Naive thymus-derived CD8-positive, alpha-beta T cell (primary cell): ENCODE data around the gene ABCC1. TPM values are rescaled to one million over a fixed set of nuclear protein-coding genes. Genes with fewer than 3 reads are reported as not detected.

Experiments used
- ATAC-seq, 2 donors: fragments of 150-1000 bp; cut with Tn5 transposase in 1 of 2; sonication (Bioruptor Pico), chemical (Tn5 transposase) in 1 of 2; 1 replicate in 1 of 2; 2 replicates in 1 of 2; pipeline ENCODE4 v1.10.0; 2021; ENCODE audit warnings: mild to moderate bottlenecking in 2 of 2, moderate library complexity in 2 of 2
- POLR2A ChIA-PET: fragments of 350-600 bp; sonication (Branson Sonifier 250); formaldehyde crosslinking; loops from one replicate; lab custom pipeline; 2021; ENCODE audit warnings: antibody characterized with exemption; lab: Charles Lee
- DNase-seq, 10 donors: peaks; one replicate each; pipeline versions ENCODE4 v3.0.0 to v3.0.0-alpha.2; 2020 to 2022
- H3K27ac Mint-ChIP-seq, 10 donors: one replicate each; pipeline ENCODE4 v1.8.0; 2020 to 2022; ENCODE audit warnings: mild to moderate bottlenecking in 10 of 10, mixed read lengths in 10 of 10, moderate library complexity in 4 of 10, inconsistent platforms in 1 of 10
- H3K27me3 Mint-ChIP-seq, 5 donors: one replicate each; pipeline ENCODE4 v1.8.0; 2021 to 2022; ENCODE audit warnings: mixed read lengths in 5 of 5
- H3K36me3 Mint-ChIP-seq, 3 donors: one replicate each; pipeline ENCODE4 v1.8.0; 2020 to 2022; ENCODE audit warnings: mixed read lengths in 3 of 3, mild to moderate bottlenecking in 2 of 3, inconsistent platforms in 1 of 3
- H3K4me1 Mint-ChIP-seq, 4 donors: one replicate each; pipeline ENCODE4 v1.8.0; 2021 to 2022; ENCODE audit warnings: mixed read lengths in 4 of 4
- H3K4me3 Mint-ChIP-seq, 10 donors: one replicate each; pipeline ENCODE4 v1.8.0; 2020 to 2022; ENCODE audit warnings: mild to moderate bottlenecking in 10 of 10, mixed read lengths in 10 of 10, moderate library complexity in 6 of 10, inconsistent platforms in 1 of 10
- H3K9me3 Mint-ChIP-seq, 9 donors: one replicate each; pipeline ENCODE4 v1.8.0; 2020 to 2022; ENCODE audit warnings: mixed read lengths in 9 of 9, mild to moderate bottlenecking in 3 of 9, inconsistent platforms in 1 of 9, moderate library complexity in 1 of 9
- polyA plus RNA-seq, 3 donors: library from polyadenylated mRNA; unstranded; fragments of 300-500 nt; fragmentation: Illumina TruSeq; gene quantifications; one replicate each; pipeline ENCODE4 v1.2.3, GENCODE V29; 2021
- total RNA-seq, 8 experiments: library from RNA in 2 of 8; stranded (reverse) in 2 of 8; gene quantifications; one replicate each; pipeline ENCODE4 v1.2.3 and lab custom pipeline; 2021 to 2026

The ABCC1 gene
- total and polyA plus RNA-seq, 5 experiments from 2014 or later: 3.7 to 68.6 (median 9.0) TPM

DNA sequence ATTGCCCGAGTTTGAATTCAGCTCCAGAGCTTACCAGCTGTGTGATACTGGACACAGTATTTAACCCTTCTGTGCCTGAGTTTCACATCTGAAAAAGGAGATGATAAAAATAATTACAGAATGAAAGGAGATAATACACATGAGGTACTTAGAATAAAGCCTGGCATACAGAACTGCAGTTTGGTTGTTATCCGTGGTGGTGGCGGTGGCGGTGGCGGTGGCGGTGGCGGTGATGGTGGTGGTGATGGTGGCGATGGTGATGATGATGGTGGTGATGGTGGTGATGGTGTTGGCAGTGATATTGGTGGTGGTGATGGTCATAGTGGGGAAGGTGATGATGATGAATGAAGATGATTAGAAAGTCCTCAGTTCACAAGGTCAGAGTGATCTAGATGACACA is 57.2 kb downstream of the ABCC1 start:
- POLR2A ChIA-PET: no interaction called here
- no peak for ATAC-seq
- no peak for DNase-seq
- no peaks in the 10 kb centered on the region for H3K27me3 Mint-ChIP-seq
- peaks cover 24 to 41% (median 31%) of the 10 kb centered on the region in 4 donors for H3K4me1 Mint-ChIP-seq
- peak overlapping the region in 2 of 10 donors; percentile 21 to 48 for H3K4me3 Mint-ChIP-seq
- peak overlapping the region in 4 of 10 donors; percentile 6 to 90 (median 53) for H3K27ac Mint-ChIP-seq
- H3K36me3 Mint-ChIP-seq: peaks cover 0 to 40% (median 11%) of the 10 kb centered on the region in 3 donors
- peaks cover 0 to 2% (median 0%) of the 10 kb centered on the region in 9 donors for H3K9me3 Mint-ChIP-seq

DNA sequence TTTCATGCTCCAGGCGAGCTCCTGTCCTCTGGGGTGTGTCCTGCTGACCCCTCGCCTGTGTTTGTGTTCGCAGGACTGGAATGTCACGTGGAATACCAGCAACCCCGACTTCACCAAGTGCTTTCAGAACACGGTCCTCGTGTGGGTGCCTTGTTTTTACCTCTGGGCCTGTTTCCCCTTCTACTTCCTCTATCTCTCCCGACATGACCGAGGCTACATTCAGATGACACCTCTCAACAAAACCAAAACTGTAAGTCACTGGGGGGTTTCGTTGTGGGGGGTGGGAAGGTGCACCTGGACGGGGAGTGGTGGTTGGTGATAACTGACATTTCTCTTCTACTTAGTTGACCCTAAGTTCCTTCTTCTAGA is 58.3 kb downstream of the ABCC1 start:
- Mint-ChIP-seq H3K36me3 (peaks cover 0 to 49% (median 12%) of the 10 kb centered on the region in 3 donors), H3K27ac (peak overlapping the region; percentile 75 to 91 (median 88)), H3K4me1 (peaks cover 21 to 36% (median 25%) of the 10 kb centered on the region in 4 donors), H3K4me3 (peak overlapping the region in 5 of 10 donors; percentile 1 to 73 (median 42)), H3K9me3 (peaks cover 0 to 2% (median 0%) of the 10 kb centered on the region in 9 donors), H3K27me3 (no peaks in the 10 kb centered on the region)
- POLR2A ChIA-PET: no interaction called here
- ATAC-seq (peak in 1 of 2 donors; percentile 24), DNase-seq (no peak)

DNA sequence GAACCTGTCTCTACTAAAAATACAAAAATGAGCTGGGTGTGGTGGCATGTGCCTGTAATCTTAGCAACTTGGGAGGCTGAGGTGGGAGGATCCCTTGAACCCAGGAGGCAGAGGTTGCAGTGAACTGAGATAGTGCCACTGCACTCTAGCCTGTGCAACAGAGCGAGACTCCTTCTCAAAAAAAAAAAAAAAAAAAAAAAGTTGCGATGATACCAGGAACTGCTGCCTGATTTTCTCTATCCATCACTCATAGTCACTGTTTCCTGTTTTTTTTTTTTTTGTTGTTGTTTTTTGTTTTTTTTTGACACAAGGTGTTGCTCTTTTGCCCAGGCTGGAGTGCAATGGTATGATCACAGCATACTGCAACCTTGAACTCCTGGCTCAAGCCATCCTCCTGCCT is 59.2 kb downstream of the ABCC1 start:
- POLR2A ChIA-PET: no interaction called here
- no peak for ATAC-seq
- H3K27ac Mint-ChIP-seq: peak overlapping the region in 3 of 10 donors; percentile 43 to 70 (median 65)
- no peak overlapping the region for H3K4me3 Mint-ChIP-seq
- no peak for DNase-seq
- H3K27me3 Mint-ChIP-seq: no peaks in the 10 kb centered on the region
- H3K4me1 Mint-ChIP-seq: peaks cover 20 to 32% (median 22%) of the 10 kb centered on the region in 4 donors
- peaks cover 0 to 2% (median 0%) of the 10 kb centered on the region in 9 donors for H3K9me3 Mint-ChIP-seq
- H3K36me3 Mint-ChIP-seq: peaks cover 0 to 59% (median 14%) of the 10 kb centered on the region in 3 donors

DNA sequence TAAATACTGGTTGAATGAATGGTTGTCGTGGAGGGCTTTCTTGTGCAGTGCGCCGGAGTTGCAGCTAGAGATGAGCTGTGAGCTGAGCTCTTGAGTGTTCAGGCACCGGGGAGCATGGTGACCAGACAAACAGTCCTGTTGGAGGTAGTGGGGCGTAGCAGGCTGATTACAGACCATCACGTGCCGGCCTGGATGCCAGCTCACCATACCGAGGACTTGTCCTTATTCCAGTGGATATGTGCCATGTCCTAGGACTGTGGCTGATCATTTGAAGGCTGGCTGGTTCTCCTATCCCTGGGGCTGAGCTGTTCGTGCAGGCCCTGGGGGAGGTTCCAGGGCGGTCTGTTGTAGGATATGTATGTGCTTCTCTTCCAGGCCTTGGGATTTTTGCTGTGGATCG is 60.0 kb downstream of the ABCC1 start:
- Mint-ChIP-seq H3K4me3 (no peak overlapping the region), H3K27ac (peak overlapping the region in 4 of 10 donors; percentile 53 to 67 (median 58))

DNA sequence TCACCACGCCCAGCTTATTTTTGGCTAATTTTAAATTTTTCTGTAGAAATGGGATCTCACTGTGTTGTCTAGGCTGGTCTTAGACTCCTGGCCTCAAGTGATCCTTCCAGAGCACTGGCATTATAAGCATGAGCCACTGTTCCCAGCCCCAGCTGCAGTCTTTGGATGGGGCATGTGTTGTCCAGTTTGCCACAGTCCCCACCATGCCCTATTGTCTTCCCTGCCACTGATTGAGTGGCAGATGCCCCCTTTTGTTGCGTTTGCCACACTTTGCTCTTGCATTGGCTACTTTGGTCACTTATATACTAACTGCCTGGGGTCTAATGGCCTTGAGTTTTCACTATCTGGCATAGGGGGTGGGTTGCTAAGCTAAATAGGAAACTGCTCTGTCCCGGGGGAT is 60.8 kb downstream of the ABCC1 start:
- no peak overlapping the region for H3K4me3 Mint-ChIP-seq
- H3K4me1 Mint-ChIP-seq: peaks cover 15 to 29% (median 17%) of the 10 kb centered on the region in 4 donors
- no peak for ATAC-seq
- H3K36me3 Mint-ChIP-seq: peaks cover 0 to 70% (median 16%) of the 10 kb centered on the region in 3 donors
- peak overlapping the region in 3 of 10 donors; percentile 37 to 54 (median 44) for H3K27ac Mint-ChIP-seq
- no peaks in the 10 kb centered on the region for H3K27me3 Mint-ChIP-seq
- DNase-seq: no peak
- no peaks in the 10 kb centered on the region for H3K9me3 Mint-ChIP-seq
- POLR2A ChIA-PET: no interaction called here

More for the DNA sequence above, 60.0 kb downstream of the ABCC1 start:
- POLR2A ChIA-PET: no interaction called here
- ATAC-seq (no peak), DNase-seq (no peak)
- Mint-ChIP-seq H3K27me3 (no peaks in the 10 kb centered on the region), H3K9me3 (peaks cover 0 to 2% (median 0%) of the 10 kb centered on the region in 9 donors), H3K36me3 (peaks cover 0 to 65% (median 16%) of the 10 kb centered on the region in 3 donors), H3K4me1 (peaks cover 17 to 30% (median 18%) of the 10 kb centered on the region in 4 donors)

DNA sequence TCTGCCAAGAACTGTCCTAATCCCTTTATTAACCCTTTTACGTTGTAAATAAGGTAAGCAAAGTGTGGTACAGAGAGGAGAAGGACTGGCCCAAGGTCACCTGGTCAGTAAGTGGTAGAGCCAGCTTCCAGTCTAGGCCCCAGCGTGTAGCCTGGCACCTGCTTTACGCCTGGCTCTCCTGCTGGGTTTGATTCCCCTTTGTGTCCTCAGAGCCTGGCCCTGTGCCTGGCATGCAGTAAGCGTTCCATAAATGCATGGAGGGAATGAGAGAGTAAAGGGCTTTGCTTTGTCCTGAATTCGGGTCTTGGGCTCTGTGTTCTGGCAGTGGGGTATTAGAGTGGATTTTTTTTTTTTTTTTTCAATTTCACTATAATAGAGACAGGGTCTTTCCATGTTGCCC is 62.7 kb downstream of the ABCC1 start:
- no peaks in the 10 kb centered on the region for H3K27me3 Mint-ChIP-seq
- H3K36me3 Mint-ChIP-seq: peaks cover 0 to 85% (median 24%) of the 10 kb centered on the region in 3 donors
- ATAC-seq (no peak), DNase-seq (no peak)
- no peaks in the 10 kb centered on the region for H3K9me3 Mint-ChIP-seq
- H3K4me3 Mint-ChIP-seq: no peak overlapping the region
- POLR2A ChIA-PET: no interaction called here
- peaks cover 9 to 15% (median 12%) of the 10 kb centered on the region in 4 donors for H3K4me1 Mint-ChIP-seq
- no peak overlapping the region for H3K27ac Mint-ChIP-seq

DNA sequence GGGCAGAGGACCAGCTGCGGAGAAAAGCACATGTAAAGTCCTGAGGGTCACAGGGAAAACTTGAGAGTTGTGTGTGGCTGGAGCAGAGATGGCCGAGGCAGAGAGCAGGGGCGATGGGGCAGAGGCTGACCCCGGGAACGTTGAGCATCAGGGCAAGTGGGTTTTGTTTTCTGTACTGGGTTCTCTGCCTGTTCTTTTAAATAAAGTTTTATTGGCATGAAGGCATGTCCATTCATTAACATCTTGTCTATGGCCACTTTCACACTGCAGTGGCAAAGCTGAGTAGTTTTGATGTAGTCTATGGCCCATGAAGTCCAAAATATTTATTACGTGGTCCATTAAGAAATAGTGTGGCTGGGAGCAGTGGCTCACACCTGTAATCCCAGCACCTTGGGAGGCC is 64.4 kb downstream of the ABCC1 start:
- POLR2A ChIA-PET: no interaction called here
- Mint-ChIP-seq H3K27ac (peak overlapping the region in 4 of 10 donors; percentile 14 to 83 (median 70)), H3K27me3 (no peaks in the 10 kb centered on the region), H3K36me3 (peaks cover 0 to 95% (median 26%) of the 10 kb centered on the region in 3 donors), H3K4me3 (no peak overlapping the region), H3K4me1 (peaks cover 4 to 11% (median 7%) of the 10 kb centered on the region in 4 donors), H3K9me3 (no peaks in the 10 kb centered on the region)
- ATAC-seq (no peak), DNase-seq (no peak)

DNA sequence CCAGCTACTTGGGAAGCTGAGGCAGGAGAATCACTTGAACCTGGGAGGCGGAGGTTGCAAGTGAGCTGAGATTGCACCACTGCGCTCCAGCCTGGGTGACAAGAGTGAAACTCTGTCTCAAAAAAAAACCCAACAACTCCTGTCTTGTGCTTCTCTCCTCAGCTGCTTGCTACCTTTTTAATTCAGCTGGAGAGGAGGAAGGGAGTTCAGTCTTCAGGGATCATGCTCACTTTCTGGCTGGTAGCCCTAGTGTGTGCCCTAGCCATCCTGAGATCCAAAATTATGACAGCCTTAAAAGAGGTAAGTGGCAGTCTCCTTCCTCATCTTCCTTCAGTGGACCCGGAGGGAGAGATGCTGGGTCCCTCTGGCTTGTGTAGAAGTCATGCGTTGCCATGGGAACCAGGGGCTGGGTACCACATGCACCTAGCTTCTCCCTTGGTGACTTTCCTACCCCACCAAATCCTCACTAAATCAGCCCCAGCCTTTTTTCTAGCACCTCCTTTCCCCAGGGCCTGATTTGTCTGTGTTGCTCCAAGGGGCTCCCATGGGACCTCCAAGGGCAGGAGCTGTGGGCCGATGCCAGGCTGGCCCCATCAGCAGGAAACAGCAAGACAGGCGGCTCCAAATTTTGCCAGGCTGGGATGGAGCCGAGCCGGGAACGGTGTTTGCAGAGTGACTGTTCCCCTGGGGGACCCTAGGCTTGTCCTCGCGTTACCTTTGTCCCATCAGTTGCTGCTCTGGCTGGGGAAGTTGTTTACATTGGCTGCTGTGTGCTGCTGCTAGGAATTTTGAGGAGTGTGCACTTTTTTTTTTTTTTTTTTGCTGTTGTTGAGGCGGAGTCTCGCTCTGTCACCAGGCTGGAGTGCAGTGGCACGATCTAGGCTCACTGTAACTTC is 65.2 kb downstream of the ABCC1 start:
- POLR2A ChIA-PET: no interaction called here
- H3K4me1 Mint-ChIP-seq: peaks cover 2 to 12% (median 7%) of the 10 kb centered on the region in 4 donors
- no peak overlapping the region for H3K27ac Mint-ChIP-seq
- H3K9me3 Mint-ChIP-seq: no peaks in the 10 kb centered on the region
- ATAC-seq: no peak
- DNase-seq: no peak
- peaks cover 0 to 95% (median 26%) of the 10 kb centered on the region in 3 donors for H3K36me3 Mint-ChIP-seq
- H3K4me3 Mint-ChIP-seq: no peak overlapping the region
- H3K27me3 Mint-ChIP-seq: no peaks in the 10 kb centered on the region

DNA sequence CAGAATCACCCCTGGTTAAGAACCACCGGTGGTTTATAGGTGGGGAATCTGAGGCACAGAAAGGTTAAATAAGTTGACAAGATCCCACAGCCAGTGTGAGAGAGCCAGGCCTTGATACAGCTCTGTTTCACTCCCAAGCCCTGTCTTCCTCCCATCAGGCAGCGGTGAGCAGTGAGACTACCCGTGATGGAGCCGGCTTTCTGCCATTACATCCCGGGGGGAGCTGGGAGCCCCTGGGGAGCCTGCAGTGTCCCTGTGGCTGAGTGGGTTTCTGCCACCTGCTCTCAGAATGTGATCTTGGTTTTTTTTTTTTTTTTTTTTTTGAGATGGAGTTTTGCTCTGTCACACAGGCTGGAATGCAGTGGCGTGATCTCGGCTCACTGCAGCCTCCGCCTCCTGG is 66.4 kb downstream of the ABCC1 start:
- no peak for ATAC-seq
- DNase-seq: no peak
- H3K27ac Mint-ChIP-seq: peak overlapping the region in 1 of 10 donors; percentile 50
- no peak overlapping the region for H3K4me3 Mint-ChIP-seq
- no peaks in the 10 kb centered on the region for H3K27me3 Mint-ChIP-seq
- no peaks in the 10 kb centered on the region for H3K9me3 Mint-ChIP-seq
- peaks cover 0 to 95% (median 18%) of the 10 kb centered on the region in 3 donors for H3K36me3 Mint-ChIP-seq
- peaks cover 1 to 13% (median 7%) of the 10 kb centered on the region in 4 donors for H3K4me1 Mint-ChIP-seq
- POLR2A ChIA-PET: interaction anchor here (0.7 kb wide), 1 partner anchor 8 kb away, joined by 4 read pairs; no protein-coding TSS in a partner anchor

DNA sequence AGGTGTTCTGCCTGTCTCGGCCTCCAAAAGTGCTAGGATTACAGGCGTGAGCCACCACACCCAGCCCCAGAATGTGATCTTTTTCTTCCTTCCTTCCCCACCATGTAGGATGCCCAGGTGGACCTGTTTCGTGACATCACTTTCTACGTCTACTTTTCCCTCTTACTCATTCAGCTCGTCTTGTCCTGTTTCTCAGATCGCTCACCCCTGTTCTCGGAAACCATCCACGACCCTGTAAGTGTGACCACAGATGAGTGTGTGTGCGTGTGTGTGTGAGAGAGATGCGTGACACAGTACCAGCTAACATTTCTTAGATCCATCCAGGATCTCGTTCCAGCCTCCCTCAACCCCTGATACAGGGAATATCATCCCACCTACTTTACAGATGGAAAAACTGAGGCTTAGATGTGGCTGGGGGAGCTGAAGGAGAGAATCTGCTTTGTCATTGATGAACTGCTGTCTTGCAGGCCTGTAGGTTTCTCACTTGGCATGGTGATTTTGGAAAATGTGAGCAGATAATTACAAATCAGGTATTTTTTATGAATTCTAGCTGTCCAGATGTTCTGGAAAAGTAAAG is 67.1 kb downstream of the ABCC1 start:
- Mint-ChIP-seq H3K27me3 (no peaks in the 10 kb centered on the region), H3K36me3 (peaks cover 0 to 96% (median 18%) of the 10 kb centered on the region in 3 donors), H3K4me1 (peaks cover 4 to 13% (median 7%) of the 10 kb centered on the region in 4 donors), H3K27ac (peak overlapping the region in 3 of 10 donors; percentile 18 to 56 (median 46)), H3K4me3 (no peak overlapping the region), H3K9me3 (no peaks in the 10 kb centered on the region)
- no peak for DNase-seq
- POLR2A ChIA-PET: no interaction called here
- ATAC-seq: no peak

DNA sequence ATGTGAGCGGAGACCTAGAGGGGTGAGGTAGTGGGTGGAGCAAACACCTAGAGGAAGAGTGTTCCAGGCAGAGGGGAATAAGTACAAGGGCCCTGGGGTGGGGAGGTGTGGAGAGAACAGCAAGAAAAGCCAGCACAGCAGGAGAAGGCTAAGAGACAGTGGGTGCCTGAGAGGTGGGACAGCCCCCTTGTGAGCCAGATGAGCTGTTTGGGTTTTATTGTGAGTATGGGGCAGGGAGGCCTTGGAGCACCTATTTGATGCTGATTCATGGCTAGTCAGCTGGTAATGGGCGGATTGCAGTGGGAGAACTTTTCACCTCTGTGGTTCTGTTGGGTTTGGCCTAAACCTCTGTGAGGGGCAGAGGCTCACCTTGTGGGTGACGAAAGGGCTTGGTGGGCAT is 68.4 kb downstream of the ABCC1 start:
- H3K9me3 Mint-ChIP-seq: no peaks in the 10 kb centered on the region
- H3K4me1 Mint-ChIP-seq: peaks cover 4 to 13% (median 10%) of the 10 kb centered on the region in 4 donors
- ATAC-seq (no peak), DNase-seq (no peak)
- no peak overlapping the region for H3K4me3 Mint-ChIP-seq
- peaks cover 0 to 93% (median 17%) of the 10 kb centered on the region in 3 donors for H3K36me3 Mint-ChIP-seq
- H3K27ac Mint-ChIP-seq: peak overlapping the region in 2 of 10 donors; percentile 57 to 58
- H3K27me3 Mint-ChIP-seq: no peaks in the 10 kb centered on the region
- POLR2A ChIA-PET: no interaction called here

DNA sequence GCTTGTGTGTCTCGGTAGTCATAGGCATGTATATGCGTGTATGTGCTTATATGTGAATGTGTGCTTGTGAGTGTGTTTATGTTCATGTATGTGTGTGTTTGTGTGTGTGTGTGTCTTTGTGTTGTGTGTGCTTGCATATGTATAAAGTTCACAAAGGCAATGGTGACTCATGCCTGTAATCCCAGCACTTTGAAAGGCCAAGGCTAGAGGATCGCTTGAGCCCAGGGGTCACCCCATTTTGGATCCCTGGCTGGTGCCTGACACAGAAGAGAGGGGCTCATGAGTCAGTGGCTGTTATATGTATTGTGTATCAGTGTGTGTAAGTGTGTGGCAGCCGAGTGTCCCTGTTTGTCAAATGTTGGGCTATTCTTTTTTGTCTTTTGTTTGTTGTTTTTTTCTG is 69.3 kb downstream of the ABCC1 start:
- DNase-seq (no peak), ATAC-seq (no peak)
- H3K27ac Mint-ChIP-seq: peak overlapping the region in 4 of 10 donors; percentile 0 to 79 (median 64)
- POLR2A ChIA-PET: no interaction called here
- H3K36me3 Mint-ChIP-seq: peaks cover 0 to 93% (median 15%) of the 10 kb centered on the region in 3 donors
- no peak overlapping the region for H3K4me3 Mint-ChIP-seq
- no peaks in the 10 kb centered on the region for H3K9me3 Mint-ChIP-seq
- H3K27me3 Mint-ChIP-seq: no peaks in the 10 kb centered on the region
- H3K4me1 Mint-ChIP-seq: peaks cover 10 to 14% (median 13%) of the 10 kb centered on the region in 4 donors
